AG10803 (cell line): Measurements from ENCODE around the gene MFSD1.
A peak's percentile ranks its signal among the peaks of the same experiment; 100 is the strongest.

Source experiments
- DNase-seq: peaks from one replicate; pipeline ENCODE4 v3.0.0; 2010; ENCODE audit warnings: low read depth
- H3K4me3 ChIP-seq: 2 replicates; pipeline ENCODE4 v1.5.1; 2011; ENCODE audit warnings: mild to moderate bottlenecking, low read length, control low read depth
- CTCF ChIP-seq: conservative IDR thresholded peaks from 2 replicates; pipeline ENCODE4 v1.5.1; 2011; ENCODE audit warnings: mild to moderate bottlenecking, low read length, control low read depth, inconsistent platforms

MFSD1 gene

GRCh38 chr3:158808697-158809096 is 6.8 kb downstream of the MFSD1 start:
- H3K4me3 ChIP-seq: no peak overlapping the region
- DNase-seq: peak; percentile 85
- no peak for TF ChIP-seq CTCF

- no peak for DNase-seq
- H3K4me3 ChIP-seq: no peak overlapping the region
Measured at GRCh38 chr3:158809642-158810041, 7.8 kb downstream of the MFSD1 start.

GRCh38 chr3:158810823-158811724 is 9.2 kb downstream of the MFSD1 start:
- no peak for DNase-seq

More at GRCh38 chr3:158809642-158810041, 7.8 kb downstream of the MFSD1 start:
- no peak for TF ChIP-seq CTCF

GRCh38 chr3:158819282-158819681 is 17.4 kb downstream of the MFSD1 start:
- no peak for TF ChIP-seq CTCF
- DNase-seq: no peak

More at GRCh38 chr3:158810823-158811724, 9.2 kb downstream of the MFSD1 start:
- TF ChIP-seq CTCF: no peak
- H3K4me3 ChIP-seq: no peak overlapping the region

GRCh38 chr3:158820521-158820920 is 18.7 kb downstream of the MFSD1 start:
- TF ChIP-seq CTCF: no peak
- no peak overlapping the region for H3K4me3 ChIP-seq
- DNase-seq: no peak

More at GRCh38 chr3:158819282-158819681, 17.4 kb downstream of the MFSD1 start:
- H3K4me3 ChIP-seq: no peak overlapping the region

GRCh38 chr3:158821847-158822246 is 20.0 kb downstream of the MFSD1 start:
- H3K4me3 ChIP-seq: no peak overlapping the region
- no peak for DNase-seq
- no peak for TF ChIP-seq CTCF

- no peak for TF ChIP-seq CTCF
- no peak overlapping the region for H3K4me3 ChIP-seq
- DNase-seq: no peak
Measured at GRCh38 chr3:158823426-158823825, 21.6 kb downstream of the MFSD1 start.
